HG03135 (cell line): ENCODE results near the gene TUBB6.

Experiments used
- ATAC-seq: cut with Tn5 transposase; IDR thresholded peaks from one replicate; pipeline ENCODE4 v1.9.1; 2021; ENCODE audit warnings: mild to moderate bottlenecking, moderate library complexity; ENCODE audit not compliant: unreplicated experiment

TUBB6 gene

DNA sequence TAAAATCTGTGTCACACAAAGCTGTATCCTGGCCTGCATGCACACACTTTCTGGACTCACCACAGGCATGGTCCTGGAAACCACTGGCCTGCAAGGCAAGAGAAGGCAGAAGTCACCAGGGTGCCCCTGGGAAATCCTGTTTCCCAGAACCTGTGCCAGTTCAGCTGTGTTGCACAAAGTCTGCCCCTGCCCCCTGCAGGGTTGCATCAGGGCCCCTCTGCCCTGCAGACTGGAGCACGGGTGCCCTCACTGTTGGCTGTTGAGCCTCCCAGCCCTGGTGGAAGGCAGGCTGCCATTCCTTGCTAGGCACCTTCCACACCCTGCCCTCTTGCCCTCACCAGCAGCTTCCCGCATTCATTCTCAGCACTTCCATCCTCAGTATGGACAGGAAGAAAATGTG lies 18.0 kb upstream of the TUBB6 start:
- ATAC-seq: no peak

DNA sequence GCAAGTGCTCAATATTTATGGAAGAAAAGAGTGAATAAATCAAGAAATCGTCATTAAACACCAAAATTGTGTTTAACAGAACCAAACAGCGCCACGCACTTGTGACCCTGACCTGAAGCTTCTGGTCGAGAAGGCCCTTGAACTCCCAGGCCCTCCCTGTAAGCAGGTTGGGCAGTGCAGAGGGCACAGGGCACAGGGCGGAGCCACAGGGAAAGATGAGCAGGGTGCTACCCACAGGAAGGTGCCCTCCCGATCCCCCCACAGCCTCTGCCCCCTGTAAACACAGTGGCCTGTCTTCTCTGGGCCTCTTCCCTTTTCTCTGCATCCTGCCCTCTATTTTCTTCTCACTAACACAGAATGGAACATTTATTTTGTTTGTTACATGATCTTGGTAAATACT lies 16.9 kb upstream of the TUBB6 start:
- no peak for ATAC-seq

DNA sequence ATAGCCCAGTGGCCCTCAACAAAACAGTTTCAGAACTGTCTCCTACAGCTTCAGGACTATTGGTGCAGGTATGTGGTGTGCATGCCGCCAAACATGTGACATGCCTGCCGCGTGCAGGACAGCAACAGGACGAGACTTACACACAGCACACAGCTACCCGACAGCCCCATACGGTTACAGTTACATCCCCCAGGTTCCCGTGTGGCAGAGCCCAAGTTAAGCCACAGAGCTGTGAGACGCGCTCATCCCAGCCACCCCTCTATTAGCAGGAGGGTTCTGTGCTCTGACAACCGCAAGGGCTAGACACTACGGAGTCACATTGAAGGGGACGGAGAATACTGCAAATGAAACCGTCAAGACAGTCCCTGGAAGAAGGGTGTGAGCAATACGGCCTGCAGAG lies 16.4 kb upstream of the TUBB6 start:
- ATAC-seq: no peak

DNA sequence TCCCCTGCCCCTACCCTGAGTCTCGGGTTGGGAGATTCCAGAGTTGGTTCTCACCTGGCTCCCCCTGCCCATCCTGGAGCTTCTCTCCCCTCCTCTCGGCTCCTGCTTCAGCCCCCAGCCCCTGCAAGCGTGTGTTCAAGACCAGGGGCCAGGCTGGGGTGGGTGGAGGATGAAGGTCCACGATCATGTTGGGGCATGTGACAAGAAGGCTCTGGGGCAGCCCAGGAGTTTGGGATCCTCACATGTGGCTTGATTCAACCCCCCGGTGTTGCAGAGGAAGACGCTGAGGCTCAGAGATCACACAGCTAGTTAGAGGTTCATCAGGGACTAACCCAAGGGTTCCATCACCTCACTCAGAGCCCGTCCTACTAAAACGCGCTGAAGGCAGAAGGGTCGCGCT lies 14.2 kb upstream of the TUBB6 start:
- ATAC-seq: no peak

DNA sequence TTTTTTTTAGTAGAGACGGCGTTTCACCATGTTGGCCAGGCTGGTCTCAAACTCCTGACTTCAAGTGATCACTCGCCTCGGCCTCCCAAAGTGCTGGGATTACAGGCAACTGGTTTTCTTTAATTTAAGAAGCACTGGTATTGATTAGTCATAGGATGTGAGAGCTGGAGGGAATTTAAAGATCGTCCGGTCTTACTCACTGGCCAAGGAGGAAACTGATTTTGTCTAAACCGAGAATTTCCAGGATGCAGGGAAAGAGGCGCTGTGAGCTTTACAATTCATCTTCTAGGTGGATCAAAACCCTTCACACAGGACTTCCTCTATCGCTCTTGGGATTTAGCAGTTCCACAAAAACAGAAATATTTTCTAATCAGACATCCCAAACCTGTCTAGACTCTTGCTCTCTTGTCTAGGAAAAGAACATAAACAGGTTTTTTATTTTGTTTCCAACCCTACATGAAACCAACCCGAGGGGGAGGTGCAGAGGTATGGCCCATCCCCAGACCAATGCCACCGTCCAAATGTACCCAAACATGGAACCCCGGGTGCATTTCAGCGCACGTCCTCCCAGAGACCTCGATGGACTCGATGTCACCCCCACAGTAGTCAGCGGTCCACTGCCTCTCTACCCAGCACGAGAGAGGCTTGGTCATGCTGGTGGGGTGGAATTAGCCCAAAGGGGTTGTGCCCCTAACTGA lies 12.5 kb upstream of the TUBB6 start:
- no peak for ATAC-seq

DNA sequence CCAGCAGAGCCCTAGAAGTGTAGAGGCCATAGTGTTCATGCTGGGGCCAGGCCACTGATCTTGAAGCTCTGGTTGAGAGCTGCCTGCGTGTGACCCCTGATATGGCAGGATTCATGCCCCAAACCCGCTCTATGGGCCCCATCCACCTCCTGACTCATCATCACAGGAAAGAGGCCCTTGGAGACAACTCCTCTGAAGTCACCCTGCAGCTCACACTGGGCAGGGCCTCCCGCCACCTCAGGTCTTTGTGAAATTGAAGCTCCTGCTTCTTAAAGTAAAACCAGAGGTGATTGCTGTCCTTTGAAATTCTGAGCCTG lies 12.0 kb upstream of the TUBB6 start:
- ATAC-seq: no peak

DNA sequence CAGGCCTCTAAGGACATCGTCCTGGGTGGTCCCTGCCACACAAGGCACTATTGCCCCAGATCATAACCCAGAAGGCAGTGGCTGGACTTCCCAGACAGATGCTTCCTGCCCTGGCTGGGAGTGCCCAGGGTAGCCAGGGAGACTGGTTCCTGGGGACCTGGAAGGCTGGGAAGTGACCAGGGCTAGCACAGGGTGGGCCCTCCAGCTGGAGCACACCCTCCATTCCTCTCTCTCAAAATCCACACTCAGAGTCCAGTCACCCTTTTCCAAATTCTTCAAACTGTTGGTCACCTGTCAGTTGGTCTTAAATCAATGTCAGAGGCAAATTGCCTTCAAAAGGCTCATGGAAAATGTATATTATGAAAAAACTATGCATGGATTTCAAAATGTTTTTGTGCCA lies 11.6 kb upstream of the TUBB6 start:
- no peak for ATAC-seq

DNA sequence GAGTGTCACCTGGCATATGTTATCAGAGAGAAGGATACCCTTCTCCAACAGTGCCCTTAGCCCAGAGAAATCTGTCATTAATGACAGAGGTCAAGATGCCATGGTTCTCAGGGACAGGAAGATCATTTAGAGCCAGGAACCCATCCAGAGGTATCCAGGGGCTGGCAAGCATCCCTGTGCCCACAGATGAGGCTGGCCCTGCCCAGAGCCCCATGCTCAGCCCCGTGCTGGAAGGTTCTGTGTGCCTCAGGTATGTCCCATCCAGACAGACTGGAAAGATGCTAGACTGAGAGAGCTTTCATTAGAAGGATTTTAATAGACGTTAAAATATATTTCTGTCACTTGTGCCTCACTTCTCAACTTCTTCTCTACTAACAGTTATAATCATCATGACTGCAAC lies 8.2 kb upstream of the TUBB6 start:
- ATAC-seq: no peak

DNA sequence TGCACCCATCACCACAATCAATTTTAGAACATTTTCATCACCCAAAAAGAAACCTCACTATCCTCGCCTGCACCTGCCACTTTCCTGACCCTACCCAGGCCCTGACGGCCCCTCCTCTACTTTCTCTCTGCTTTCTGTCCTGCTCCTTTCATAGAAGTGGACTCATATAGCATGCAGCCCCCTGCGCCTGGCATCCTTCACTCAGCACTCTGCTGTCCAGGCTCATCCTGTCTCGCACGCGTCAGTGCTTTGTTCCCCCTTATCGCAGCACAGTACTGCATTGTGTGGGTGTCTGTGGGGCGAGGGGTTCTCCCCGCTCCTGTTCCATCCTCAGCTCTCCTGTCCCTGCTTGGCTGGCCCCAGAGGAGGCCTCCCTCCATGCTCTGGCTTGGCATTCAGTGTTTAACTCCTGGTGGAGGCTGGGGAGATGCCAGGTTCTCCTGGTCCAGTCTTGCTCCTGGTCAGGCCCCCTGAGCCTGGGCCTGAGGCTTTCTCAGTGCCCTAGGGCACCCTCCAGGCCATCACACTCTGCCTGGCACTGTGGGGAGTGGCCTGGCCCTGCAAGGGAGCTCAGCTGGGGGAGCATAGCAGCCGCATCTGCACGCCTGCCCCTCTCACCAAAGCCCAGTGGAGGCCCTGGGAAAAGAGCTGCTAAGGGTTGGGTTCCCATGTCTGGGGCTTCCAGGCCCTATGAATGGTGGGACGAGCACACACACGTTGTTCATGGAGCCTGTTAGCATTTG lies 6.6 kb upstream of the TUBB6 start:
- no peak for ATAC-seq

DNA sequence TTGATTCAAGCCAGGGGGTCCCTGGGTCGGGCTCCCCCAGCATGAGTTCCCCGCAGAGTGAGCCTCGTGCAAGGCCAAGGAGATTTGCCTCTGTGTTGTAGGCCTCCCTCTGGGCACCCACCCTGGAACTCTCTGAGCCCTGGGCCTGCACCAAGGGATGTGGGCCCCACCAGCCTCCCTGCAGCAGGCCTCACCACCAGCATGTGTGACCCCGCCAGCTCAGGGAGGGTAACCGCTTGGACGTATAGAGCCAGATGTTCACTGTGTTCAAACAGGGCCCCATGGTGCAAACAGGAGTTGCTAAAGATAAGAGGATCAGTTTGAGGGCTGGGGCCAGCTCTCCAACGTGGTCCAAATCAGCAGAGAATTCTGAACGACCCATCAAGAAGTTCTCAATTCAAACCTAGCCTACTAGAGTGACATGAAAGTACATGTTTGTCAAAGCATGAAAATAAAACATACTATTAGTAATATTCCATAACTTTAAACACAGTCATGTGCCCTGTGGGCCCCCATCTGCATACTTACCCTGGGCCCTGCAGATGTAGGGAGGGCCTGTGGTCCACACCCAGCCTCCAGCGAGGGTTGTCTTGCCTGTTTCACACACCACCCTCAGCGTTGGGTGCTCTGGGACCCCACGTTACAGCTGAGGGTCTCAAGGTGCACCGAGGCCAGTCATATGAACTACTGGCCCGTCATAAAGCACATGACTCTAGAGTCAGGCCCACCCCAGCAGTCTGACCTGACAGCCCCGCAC lies 5.5 kb upstream of the TUBB6 start:
- no peak for ATAC-seq

DNA sequence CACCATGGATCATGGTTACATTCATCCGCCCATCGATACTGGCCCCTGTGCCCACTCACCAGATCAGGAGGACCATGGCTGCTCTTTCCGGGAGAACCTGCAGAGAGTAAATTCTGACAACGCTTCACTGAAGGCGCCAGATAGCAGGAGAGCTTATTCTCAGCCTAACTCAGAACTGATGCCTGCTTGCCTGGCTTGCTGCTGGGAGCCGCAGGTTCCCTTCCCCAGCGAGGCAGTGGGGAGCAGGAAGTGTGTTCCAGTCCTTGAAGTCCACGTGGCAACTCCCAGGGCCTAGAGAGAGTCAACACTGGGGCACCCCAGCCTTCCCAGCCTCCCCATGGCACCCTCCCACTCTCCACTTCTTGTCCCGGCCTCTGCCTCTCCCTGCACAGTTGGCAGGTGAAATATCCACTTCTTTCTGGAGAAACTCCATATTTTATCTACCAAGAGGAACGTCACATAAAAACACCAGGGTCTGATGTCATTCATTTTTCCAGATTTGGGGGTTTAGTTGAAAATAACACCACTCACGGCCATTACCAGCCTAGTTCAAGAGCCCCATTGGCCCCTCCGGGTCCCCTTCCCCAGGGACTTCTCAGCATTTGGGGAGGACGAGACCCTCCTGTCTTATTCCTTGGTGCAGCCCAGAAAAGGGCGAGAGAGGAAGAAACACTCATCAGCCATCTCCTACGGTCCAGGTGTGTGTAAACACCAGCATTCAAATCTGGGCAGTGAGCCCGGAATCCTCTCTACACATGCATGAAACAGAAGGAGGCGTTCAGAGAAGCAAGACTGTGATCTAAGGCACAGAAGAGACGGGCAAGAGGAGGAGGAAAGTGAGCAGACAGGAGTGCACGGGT lies 3.5 kb upstream of the TUBB6 start:
- ATAC-seq: no peak

DNA sequence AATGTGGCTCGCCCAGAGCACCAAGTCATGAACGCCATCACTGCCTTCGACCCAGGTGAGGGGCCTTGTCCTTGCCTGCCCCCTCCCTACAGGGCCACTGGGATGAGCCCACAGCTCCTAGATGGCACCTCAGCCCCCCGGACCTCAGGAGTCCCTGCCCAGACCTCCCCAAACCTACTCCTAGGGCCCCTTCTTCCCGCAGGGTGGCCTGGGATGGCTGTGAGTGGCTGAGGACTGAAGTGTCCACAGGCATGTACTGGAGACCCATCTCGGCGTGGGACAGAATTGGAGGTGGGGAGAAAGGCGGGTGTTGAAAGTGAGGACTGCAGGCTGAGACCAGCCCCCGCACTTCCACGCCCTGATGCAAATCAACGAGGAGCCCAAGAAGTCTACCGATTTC lies 2.8 kb upstream of the TUBB6 start:
- ATAC-seq: no peak

DNA sequence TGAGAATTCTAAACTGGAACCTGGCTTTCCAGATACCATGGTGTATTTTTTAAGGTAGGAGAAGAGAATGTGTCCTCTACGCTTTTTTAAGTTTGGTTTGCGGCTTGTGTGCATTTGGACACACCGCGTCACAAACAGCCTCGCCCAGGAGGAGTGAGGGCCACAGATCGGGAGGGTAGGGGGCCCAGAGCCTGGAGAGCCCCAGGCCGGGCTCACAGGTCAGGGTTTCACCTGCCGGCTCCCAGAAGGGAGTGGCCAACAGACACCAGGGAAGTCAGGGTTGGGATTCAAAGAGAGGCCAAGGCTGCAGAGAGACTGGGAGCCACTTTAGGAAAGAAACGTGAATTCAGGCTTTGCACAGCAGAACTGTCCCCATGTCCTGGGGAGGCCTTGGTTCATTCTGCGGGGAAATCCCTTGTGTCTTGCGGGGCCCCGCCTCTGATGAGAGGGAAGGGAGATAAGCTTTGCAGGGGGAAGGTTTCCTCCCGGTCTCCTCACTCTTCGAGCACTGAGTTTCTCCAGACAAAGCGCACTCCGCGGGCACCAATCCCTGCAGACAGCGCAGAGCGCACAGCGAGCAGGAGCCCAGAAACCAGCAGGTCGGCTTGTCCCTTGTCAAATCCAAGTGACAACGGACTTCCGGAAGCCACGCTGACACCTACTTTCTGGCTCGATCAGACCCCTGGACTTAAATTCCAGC lies 2.0 kb upstream of the TUBB6 start:
- no peak for ATAC-seq

DNA sequence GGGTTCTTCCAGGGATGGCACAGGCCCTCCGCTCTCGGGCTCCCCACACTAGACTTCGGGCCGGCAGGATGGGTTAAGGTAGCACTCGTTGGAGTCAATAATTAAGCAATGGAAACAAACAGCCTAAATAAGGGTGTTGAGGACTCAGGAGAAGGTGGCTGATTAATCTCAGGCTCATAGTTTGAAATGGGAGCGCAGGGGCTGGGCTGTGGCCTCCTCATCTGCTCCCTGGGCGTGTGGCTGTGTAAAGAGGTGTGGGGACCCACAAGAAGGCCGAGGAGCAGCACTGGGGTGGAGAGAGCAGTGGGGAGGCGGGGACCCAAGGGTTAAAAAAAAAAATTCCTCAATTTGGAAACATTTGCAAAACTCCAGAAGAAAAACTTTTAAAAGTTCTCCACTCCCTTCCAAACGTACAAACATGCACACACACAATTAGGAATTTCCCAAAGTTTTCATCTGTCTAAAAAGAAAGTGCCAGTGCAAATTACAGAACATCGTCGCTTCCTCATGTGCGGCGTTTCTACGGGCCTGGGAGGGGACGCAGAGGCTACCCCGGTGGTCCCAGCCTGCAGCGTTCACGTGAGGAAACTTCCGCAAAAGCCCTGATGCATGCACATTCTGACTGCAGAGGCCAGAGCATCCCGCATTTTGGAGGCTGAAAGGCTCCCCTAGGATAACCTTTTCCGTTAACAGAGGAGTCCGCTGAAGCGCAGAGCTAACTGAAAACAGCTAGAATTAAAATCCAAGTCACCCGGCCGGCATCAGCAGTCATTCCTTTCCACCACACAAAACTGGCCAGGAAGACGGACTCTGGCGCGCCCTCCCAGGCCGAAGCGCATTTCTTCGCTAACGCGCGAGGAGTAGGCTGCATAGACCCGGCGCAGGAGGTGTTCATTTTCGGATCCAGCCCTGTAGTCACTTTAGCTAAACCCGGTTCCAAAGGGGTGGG lies 1.0 kb upstream of the TUBB6 start:
- peak; percentile 16 for ATAC-seq

DNA sequence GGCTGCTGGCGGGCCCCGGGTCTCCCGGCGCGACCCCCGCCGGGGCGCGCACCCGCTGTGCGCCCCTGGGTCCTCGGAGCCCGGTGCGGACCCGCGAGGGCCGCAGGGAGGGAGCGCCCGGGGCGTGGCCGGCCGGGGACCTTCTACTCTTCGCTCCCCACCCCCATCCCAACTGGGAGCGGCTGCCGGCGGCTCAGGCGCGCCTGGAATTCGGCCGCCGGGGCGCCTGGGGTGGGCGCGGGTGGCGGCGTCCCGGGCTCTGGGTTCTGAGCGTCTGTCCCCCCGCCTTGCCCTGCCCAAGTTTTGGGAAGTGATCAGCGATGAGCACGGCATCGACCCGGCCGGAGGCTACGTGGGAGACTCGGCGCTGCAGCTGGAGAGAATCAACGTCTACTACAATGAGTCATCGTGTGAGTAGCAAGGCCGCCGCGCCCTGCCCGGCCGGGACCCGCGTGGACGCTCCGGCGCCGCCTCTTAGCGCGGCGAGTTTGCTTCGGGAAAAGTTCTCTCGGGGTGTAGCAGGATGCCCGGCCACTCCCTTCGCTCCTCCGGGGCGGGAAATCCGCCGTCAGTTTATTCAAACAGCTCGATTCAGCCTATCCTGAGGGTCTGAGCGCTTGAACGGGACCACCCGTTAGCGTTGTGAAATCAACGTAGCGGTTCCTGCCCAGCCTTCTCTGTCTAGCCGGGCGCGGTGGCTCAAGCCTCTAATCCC lies 502 bp downstream of the TUBB6 start:
- peak; percentile 57 for ATAC-seq

DNA sequence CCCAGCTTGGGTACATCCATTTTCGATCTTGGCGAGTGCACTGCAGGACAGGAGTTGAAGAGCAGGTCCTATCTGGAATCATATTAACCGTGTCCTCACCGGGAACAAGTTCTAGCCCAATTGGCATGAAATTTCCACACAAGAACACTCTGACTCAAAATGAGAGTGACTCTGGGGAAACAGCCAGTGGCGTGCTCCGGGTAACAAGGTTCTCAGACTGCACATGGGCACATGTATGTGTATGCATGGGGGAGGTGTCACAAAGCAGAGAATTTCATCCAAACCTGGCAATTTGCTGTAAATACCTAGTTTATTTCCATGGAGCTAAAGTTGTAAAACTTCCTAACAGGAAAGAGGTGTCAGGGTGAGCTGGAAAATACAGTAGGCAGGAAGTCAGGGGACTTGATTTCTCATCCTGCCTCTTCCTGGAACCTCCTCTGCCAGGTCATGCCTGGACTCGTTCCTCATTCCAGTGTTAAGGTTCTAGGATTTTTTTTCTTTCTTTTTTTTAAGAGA lies 1.7 kb downstream of the TUBB6 start:
- ATAC-seq: no peak

DNA sequence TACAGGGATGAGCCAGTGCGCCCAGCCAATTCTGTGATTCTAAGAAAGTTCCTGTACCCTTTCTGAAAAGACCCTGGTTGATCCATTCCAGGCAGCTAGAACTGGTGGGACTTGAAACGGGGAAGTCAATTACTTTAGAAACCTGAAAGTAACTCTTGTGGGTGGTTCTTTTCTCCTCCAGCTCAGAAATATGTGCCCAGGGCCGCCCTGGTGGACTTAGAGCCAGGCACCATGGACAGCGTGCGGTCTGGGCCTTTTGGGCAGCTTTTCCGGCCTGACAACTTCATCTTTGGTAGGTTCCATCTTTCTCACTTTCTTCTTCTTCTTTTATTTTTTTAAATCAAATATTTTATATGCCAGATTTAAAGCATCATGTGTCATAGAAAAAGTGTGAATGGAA lies 2.7 kb downstream of the TUBB6 start:
- ATAC-seq: no peak

DNA sequence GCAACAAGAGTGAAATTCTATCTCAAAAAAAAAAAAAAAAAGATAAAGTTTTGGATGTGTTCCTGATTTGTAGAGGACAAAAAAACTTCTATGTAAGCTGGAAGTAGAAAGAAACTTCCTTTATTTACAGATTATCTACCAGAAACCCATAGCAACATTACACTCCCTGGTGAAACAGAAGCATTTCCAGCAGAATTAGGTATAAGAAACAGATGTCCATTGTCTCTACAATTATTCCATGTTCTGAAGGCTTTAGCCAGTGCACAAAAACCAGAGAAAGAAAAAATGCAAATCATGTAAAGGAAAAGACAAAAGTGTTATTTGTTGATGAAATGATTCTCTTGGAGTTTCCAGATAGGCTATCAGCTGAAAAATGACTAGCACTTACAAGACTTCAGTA lies 4.9 kb downstream of the TUBB6 start:
- ATAC-seq: no peak
